Cardiac muscle cell (in vitro differentiated cells and primary cell): Measurements from ENCODE around the gene FTH1. TPM values are rescaled to one million over a fixed set of nuclear protein-coding genes. Genes with fewer than 3 reads are reported as not detected.

Experiments used
- DNase-seq, 2 donors: peaks; one replicate each; pipeline versions ENCODE4 v3.0.0 to v3.0.0-alpha.2; 2010 to 2017; ENCODE audit warnings: low read depth in 1 of 2, low spot score in 1 of 2
- H3K27ac ChIP-seq: fragments of 200-600 bp; sonication (generic); 2 replicates; pipeline ENCODE4 v1.5.1; 2016
- H3K27me3 ChIP-seq: fragments of 200-600 bp; sonication (generic); 2 replicates; pipeline ENCODE4 v1.6.0; 2016; ENCODE audit warnings: control low read depth
- H3K36me3 ChIP-seq: fragments of 200-600 bp; sonication (generic); 2 replicates; pipeline ENCODE4 v1.5.1; 2016; ENCODE audit warnings: control low read depth
- H3K4me1 ChIP-seq: fragments of 200-600 bp; sonication (generic); 2 replicates; pipeline ENCODE4 v1.8.1; 2017; ENCODE audit warnings: low read depth, mild to moderate bottlenecking, mixed run types
- H3K4me3 ChIP-seq: fragments of 200-600 bp; sonication (generic); 2 replicates; pipeline ENCODE4 v1.5.1; 2016; ENCODE audit warnings: mild to moderate bottlenecking
- H3K9me3 ChIP-seq: fragments of 200-600 bp; sonication (generic); 2 replicates; pipeline ENCODE4 v1.5.1; 2017; ENCODE audit warnings: low read depth, mild to moderate bottlenecking, control low read depth
- CTCF ChIP-seq: IDR thresholded peaks from 2 replicates; pipeline ENCODE4 v1.5.1; 2012; ENCODE audit warnings: low read depth, mild to moderate bottlenecking, low read length
- polyA plus RNA-seq: library from polyadenylated mRNA; unstranded; fragments of >200 nt; fragmentation: Nextera tagmentation; extraction: Ambion mirVana; gene quantifications from 2 replicates; pipeline ENCODE4 v1.2.1, GENCODE V29; 2016
- total RNA-seq: library from RNA; depleted of rRNA; stranded (reverse); fragments of >200 nt; gene quantifications from 2 replicates; pipeline ENCODE4 v1.2.3, GENCODE V29; 2016

Gene FTH1
- total and polyA plus RNA-seq, 2 experiments from 2014 or later = 858 to 2,885 TPM

- peak overlapping the region; percentile 68 for H3K4me3 ChIP-seq
- DNase-seq = no peak
- H3K27ac ChIP-seq = no peak overlapping the region
- no peak for TF ChIP-seq CTCF
- H3K9me3 ChIP-seq = no peaks in the 10 kb centered on the region
- H3K4me1 ChIP-seq = no peaks in the 10 kb centered on the region
- H3K36me3 ChIP-seq = no peaks in the 10 kb centered on the region
- no peaks in the 10 kb centered on the region for H3K27me3 ChIP-seq
Measured at GRCh38 chr11:61916737-61917333, 50.6 kb downstream of the FTH1 start.

- Histone ChIP-seq H3K36me3 (no peaks in the 10 kb centered on the region), H3K9me3 (no peaks in the 10 kb centered on the region), H3K27me3 (no peaks in the 10 kb centered on the region), H3K4me1 (peaks cover 1% of the 10 kb centered on the region), H3K27ac (no peak overlapping the region), H3K4me3 (no peak overlapping the region)
- no peak for DNase-seq
- no peak for TF ChIP-seq CTCF
Measured at GRCh38 chr11:61914471-61915171, 52.8 kb downstream of the FTH1 start.

Other genes starting within 250 kb of the FTH1 start
- gene MYRF, start 215.0 kb downstream of the FTH1 start, total RNA-seq = 48.0 and 56.9 TPM in 2 replicates
- 29.3 and 41.2 TPM in 2 replicates for gene MYRF, start 215.0 kb downstream of the FTH1 start, polyA plus RNA-seq
- gene TMEM258, start 175.0 kb downstream of the FTH1 start, total RNA-seq = 29.3 and 35.3 TPM in 2 replicates
- 241 and 255 TPM in 2 replicates for gene TMEM258, start 175.0 kb downstream of the FTH1 start, polyA plus RNA-seq
- 13.5 and 30.7 TPM in 2 replicates for gene FEN1, start 174.7 kb downstream of the FTH1 start, total RNA-seq
- 13.2 and 39.2 TPM in 2 replicates for gene FEN1, start 174.7 kb downstream of the FTH1 start, polyA plus RNA-seq
- gene FADS1, start 150.6 kb downstream of the FTH1 start, total RNA-seq = 114 and 164 TPM in 2 replicates
- 183 and 249 TPM in 2 replicates for gene FADS1, start 150.6 kb downstream of the FTH1 start, polyA plus RNA-seq
- gene FADS2, start 139.3 kb downstream of the FTH1 start, total RNA-seq = 103 and 239 TPM in 2 replicates
- 129 and 262 TPM in 2 replicates for gene FADS2, start 139.3 kb downstream of the FTH1 start, polyA plus RNA-seq
- gene FADS3, start 76.1 kb downstream of the FTH1 start, total RNA-seq = 42.0 and 42.9 TPM in 2 replicates
- 45.0 and 48.0 TPM in 2 replicates for gene FADS3, start 76.1 kb downstream of the FTH1 start, polyA plus RNA-seq
- gene RAB3IL1, start 50.1 kb downstream of the FTH1 start, total RNA-seq = 6.7 and 11.6 TPM in 2 replicates
- gene RAB3IL1, start 50.1 kb downstream of the FTH1 start, polyA plus RNA-seq = 8.3 and 14.6 TPM in 2 replicates
- 0.27 and 0.39 TPM in 2 replicates for gene BEST1, start 17.3 kb downstream of the FTH1 start, total RNA-seq
- gene BEST1, start 17.3 kb downstream of the FTH1 start, polyA plus RNA-seq = 0.17 and 0.34 TPM in 2 replicates
- gene INCENP, start 156.4 kb upstream of the FTH1 start, total RNA-seq = 18.0 and 68.7 TPM in 2 replicates
- gene INCENP, start 156.4 kb upstream of the FTH1 start, polyA plus RNA-seq = 1.9 and 5.2 TPM in 2 replicates
- gene SCGB1D1, start 222.6 kb upstream of the FTH1 start, total RNA-seq = not detected in 2 replicates
- not detected in 2 replicates for gene SCGB1D1, start 222.6 kb upstream of the FTH1 start, polyA plus RNA-seq
- not detected in 2 replicates for gene SCGB2A1, start 241.0 kb upstream of the FTH1 start, total RNA-seq
- not detected in 2 replicates for gene SCGB2A1, start 241.0 kb upstream of the FTH1 start, polyA plus RNA-seq